Glutamatergic neuron (in vitro differentiated cells): Measurements from ENCODE around the gene RASD1. TPM values are rescaled to one million over a fixed set of nuclear protein-coding genes. Genes with fewer than 3 reads are reported as not detected.

ENCODE experiments used
- DNase-seq: peaks from one replicate; pipeline ENCODE4 v3.0.0; 2022
- H3K27ac Mint-ChIP-seq: one replicate; pipeline ENCODE4 v1.8.0; 2020; ENCODE audit warnings: mild to moderate bottlenecking, mixed read lengths, inconsistent platforms; ENCODE audit not compliant: unreplicated experiment
- H3K27me3 Mint-ChIP-seq: one replicate; pipeline ENCODE4 v1.8.0; 2020; ENCODE audit warnings: mild to moderate bottlenecking, moderate library complexity, mixed read lengths, inconsistent platforms; ENCODE audit not compliant: unreplicated experiment
- H3K36me3 Mint-ChIP-seq: one replicate; pipeline ENCODE4 v1.8.0; 2020; ENCODE audit warnings: mild to moderate bottlenecking, mixed read lengths, inconsistent platforms; ENCODE audit not compliant: unreplicated experiment
- H3K4me1 Mint-ChIP-seq: one replicate; pipeline ENCODE4 v1.8.0; 2020; ENCODE audit warnings: mild to moderate bottlenecking, low read depth, mixed read lengths, inconsistent platforms; ENCODE audit not compliant: unreplicated experiment
- H3K4me3 Mint-ChIP-seq: one replicate; pipeline ENCODE4 v1.8.0; 2020; ENCODE audit warnings: mild to moderate bottlenecking, mixed read lengths, inconsistent platforms; ENCODE audit not compliant: unreplicated experiment
- H3K9me3 Mint-ChIP-seq: one replicate; pipeline ENCODE4 v1.8.0; 2020; ENCODE audit warnings: mild to moderate bottlenecking, moderate library complexity, mixed read lengths, inconsistent platforms; ENCODE audit not compliant: unreplicated experiment
- CTCF ChIP-seq: fragments of 200-600 bp; sonication (generic); IDR thresholded peaks from one replicate; pipeline ENCODE4 v1.5.0; 2021; ENCODE audit not compliant: partially characterized antibody, unreplicated experiment
- total RNA-seq: library from RNA; stranded (reverse); fragmentation: NEBNext Ultra II Directional; extraction: Animal tissue kit (Norgen Biotek cat#: 25700); gene quantifications from one replicate; pipeline ENCODE4 v1.2.1, GENCODE V29; 2021; ENCODE audit not compliant: unreplicated experiment

RASD1 gene
- total RNA-seq, 1 donor from 2014 or later, result 140 TPM

- H3K27ac Mint-ChIP-seq, result no peak overlapping the region
- no peak for TF ChIP-seq CTCF
- peaks cover 21% of the 10 kb centered on the region for H3K4me1 Mint-ChIP-seq
- no peak for DNase-seq
- H3K9me3 Mint-ChIP-seq, result peaks cover 11% of the 10 kb centered on the region
- H3K36me3 Mint-ChIP-seq, result peaks cover 5% of the 10 kb centered on the region
- no peak overlapping the region for H3K4me3 Mint-ChIP-seq
- H3K27me3 Mint-ChIP-seq, result peaks cover 7% of the 10 kb centered on the region
Measured at GRCh38 chr17:17445296-17445924, 50.8 kb downstream of the RASD1 start.

Other genes starting within 250 kb of the RASD1 start
- gene COPS3, start 215.1 kb downstream of the RASD1 start, total RNA-seq, result 71.7 TPM
- 8.2 TPM for gene NT5M, start 193.0 kb downstream of the RASD1 start, total RNA-seq
- gene MED9, start 19.4 kb downstream of the RASD1 start, total RNA-seq, result 23.2 TPM
- gene PEMT, start 95.3 kb upstream of the RASD1 start, total RNA-seq, result 24.0 TPM
- gene RAI1, start 185.1 kb upstream of the RASD1 start, total RNA-seq, result 70.2 TPM